Measurements from ENCODE around the gene RALBP1.

- TF ChIP-seq CTCF (IDR thresholded peaks at IDR 0.05): no peak
- TF ChIP-seq POLR2AphosphoS5 (IDR thresholded peaks at IDR 0.05): no peak
Measured at GRCh38 chr18:9441061-9441460, 34.3 kb upstream of the RALBP1 start.
